HG02943 (cell line): ENCODE results near the gene MAD2L1.
A peak's percentile ranks its signal among the peaks of the same experiment; 100 is the strongest.

ENCODE experiments used
- ATAC-seq: cut with Tn5 transposase; IDR thresholded peaks from one replicate; pipeline ENCODE4 v1.9.1; 2021; ENCODE audit warnings: mild to moderate bottlenecking, low read depth, moderate library complexity; ENCODE audit not compliant: unreplicated experiment

Gene MAD2L1

DNA sequence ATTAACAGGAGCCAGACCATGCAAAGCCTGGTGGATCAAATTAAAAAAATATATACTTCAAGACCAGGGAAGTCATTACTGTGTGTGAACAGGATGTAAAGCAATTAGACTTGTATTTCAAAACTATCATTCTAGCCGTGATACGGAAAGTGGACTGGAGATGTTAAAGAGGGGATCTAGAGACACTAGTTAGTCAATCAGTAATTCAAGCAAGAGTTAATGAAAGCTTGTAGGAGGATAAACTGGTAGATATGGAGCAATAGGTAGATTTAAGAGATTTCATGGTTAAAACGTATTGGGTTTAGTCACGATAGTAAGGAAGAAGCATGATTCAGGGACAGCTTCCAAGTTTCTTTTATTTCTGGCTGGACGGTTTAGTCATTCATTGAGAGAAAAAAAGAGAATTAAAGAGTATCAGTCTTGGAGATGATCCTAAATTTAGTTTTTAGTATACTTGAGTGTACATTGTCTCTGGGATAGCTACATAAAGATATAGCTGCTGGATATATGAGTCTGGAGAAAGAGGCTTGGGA lies 3.9 kb downstream of the MAD2L1 start:
- ATAC-seq = no peak

- ATAC-seq = no peak
Measured at GRCh38 chr4:120059036-120059435, 7.6 kb downstream of the MAD2L1 start.

GRCh38 chr4:120057416-120057815 lies 9.2 kb downstream of the MAD2L1 start:
- no peak for ATAC-seq

GRCh38 chr4:120056246-120056645 lies 10.4 kb downstream of the MAD2L1 start:
- no peak for ATAC-seq

DNA sequence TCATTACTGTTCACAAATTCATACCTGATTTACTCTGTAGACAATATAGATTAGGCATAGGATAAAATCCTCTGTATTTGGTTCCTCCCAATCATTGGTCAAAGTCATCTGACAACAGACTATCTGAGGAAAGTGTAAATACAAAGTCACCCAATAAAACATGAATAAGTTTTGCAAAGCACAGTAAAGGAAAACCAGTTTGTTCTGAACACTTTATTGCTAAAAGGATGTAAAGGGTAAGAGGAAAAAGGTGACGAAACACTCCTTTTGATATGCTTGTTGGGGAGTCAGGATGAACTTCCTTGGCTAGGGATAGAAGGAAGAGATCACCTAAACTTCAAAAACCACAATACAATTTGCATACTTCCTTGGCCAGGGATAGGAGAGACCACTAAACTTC lies 10.9 kb downstream of the MAD2L1 start:
- no peak for ATAC-seq

DNA sequence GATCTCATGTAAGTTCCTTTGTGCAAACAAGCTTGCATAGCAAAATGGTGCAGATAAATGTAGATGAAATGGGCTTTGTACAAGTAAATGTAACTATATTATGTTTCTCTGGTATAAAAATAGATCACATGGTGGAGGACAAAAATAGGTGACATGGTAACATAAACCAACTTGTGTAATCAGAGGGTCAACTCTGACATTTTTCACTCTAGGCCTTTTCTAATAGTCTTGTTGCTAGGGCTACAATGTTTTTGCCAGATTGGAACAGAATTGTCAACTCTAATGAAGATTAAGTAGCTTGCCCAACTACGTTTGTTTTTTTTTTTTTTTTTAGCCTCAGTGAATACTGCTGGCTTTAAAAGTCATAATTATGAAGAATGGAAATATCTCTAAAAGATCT lies 11.5 kb downstream of the MAD2L1 start:
- no peak for ATAC-seq

- peak; percentile 45 for ATAC-seq
Measured at GRCh38 chr4:120053911-120054310, 12.7 kb downstream of the MAD2L1 start.

GRCh38 chr4:120052856-120053255 lies 13.8 kb downstream of the MAD2L1 start:
- ATAC-seq = no peak

DNA sequence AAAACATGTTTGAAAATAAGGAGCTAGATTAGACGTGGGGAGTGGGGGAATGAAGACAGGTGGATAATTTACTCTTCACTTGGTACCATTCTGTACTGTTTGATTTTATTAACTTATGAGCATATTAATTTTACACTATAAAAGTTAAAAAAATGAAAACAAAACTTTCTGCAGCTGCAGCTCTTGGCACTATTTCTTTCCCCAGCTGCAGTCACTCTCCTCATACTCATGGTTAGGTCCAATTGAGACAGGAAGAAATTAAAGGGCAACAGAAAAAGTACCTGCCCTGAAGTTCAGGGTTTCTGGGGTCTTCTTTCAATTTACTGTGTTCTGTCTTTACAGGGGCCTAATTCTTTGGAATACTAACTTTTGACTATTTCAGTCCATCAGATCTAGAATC lies 15.4 kb downstream of the MAD2L1 start:
- ATAC-seq = no peak

- ATAC-seq = peak; percentile 94
Measured at GRCh38 chr4:120049732-120050494, 16.7 kb downstream of the MAD2L1 start.

- ATAC-seq = no peak
Measured at GRCh38 chr4:120043828-120044227, 22.8 kb downstream of the MAD2L1 start.

GRCh38 chr4:120037411-120037810 lies 29.2 kb downstream of the MAD2L1 start:
- no peak for ATAC-seq

GRCh38 chr4:120034913-120035312 lies 31.7 kb downstream of the MAD2L1 start:
- ATAC-seq = no peak

DNA sequence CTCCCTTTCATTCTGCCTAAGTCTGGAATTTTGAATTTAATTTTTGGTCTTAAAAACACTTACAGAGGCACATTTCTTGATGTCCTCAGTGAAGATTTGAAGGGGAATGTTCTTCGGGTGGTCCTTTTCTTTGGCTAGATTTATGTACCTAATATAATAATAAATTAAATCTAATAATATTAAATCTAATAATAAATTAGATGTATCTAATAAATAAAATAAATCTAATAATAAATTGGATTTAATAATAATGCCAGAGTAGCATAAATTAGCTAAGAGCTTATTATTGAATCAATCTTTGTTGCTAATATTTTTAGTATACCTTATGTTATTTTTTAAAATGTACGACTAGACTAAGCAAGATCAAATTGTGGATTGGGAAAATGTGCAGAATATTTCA lies 39.8 kb downstream of the MAD2L1 start:
- no peak for ATAC-seq

DNA sequence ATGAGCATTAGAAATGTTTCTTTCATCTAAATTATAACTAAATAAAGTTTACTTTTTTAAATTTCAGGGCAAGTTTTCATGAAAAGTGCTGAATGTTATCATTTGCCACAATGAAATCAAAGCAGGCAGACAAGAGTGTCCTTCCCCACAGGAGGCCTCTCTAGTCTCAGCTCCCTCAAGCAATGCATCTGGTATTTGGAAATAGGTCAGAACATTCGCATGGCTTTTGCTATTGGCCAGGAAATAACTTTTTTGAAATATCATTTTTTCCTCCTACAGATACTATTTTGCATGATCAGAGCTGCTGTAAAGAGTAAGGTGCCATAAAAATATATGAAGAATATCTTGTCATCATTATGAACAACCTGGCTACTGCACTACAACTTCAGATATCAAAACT lies 41.1 kb downstream of the MAD2L1 start:
- ATAC-seq = no peak

- no peak for ATAC-seq
Measured at GRCh38 chr4:120018786-120019185, 47.9 kb downstream of the MAD2L1 start.

DNA sequence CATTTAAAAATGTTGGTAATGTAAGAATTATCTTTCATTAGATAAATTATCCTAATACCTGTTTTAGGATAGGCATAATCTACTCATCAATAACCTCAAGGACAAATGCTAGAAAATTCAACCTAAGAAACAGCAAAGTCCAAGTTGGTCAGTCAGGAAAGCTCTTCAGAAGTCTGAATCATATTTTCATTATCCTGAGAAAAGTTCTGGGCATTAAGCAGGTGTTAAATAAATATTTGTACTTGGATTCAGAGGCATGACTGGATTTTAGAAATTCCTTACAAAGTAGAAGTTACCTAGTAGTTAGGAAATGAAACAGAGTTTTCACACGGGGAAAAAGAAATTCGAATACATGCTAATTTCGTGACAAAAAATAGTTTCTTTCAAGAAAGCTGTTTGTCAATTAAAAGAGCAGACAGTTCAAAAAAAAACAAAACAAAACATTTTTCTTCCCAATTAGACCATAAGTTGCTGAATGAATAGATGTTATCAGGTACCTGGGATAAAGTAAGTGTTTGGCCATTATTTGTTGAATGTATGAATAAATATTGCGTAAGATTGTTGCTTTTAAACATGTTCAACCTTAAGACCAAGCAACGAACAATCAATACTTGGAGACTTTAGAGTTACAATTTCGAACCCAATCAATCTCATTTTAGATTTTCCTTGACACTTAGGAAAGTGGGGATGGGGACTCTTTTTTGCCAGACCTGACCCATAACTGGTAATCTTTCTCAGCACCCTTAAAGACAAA lies 48.5 kb downstream of the MAD2L1 start:
- ATAC-seq = no peak

DNA sequence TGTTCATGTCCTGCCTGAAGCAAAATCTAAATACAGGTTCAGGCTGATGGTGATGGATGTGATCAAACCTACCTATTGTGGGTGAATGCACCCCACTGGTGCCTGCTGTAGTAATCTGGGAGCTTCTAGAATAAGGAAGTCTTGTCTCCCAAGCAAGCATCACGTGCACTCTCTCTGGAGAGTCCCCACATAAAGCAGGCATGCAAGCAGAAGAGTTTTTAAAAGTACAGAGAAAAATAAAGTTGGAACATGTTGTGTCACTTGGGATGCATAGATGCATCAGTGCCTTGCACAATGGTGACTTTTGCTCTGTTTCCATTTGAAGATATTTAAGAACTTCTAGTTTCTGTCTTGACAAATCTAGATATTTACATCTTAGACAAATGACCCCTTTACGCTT lies 54.9 kb downstream of the MAD2L1 start:
- ATAC-seq = no peak

GRCh38 chr4:120010646-120011045 lies 56.0 kb downstream of the MAD2L1 start:
- no peak for ATAC-seq

- ATAC-seq = no peak
Measured at GRCh38 chr4:120009731-120010130, 56.9 kb downstream of the MAD2L1 start.

GRCh38 chr4:120008957-120009356 lies 57.7 kb downstream of the MAD2L1 start:
- no peak for ATAC-seq
